GM20000 (cell line): ENCODE data around the gene TMEM163.

Experiments used
- DNase-seq: peaks from one replicate; pipeline ENCODE4 v3.0.0; 2012; ENCODE audit warnings: low spot score
- TF ChIP-seq, protein P1 (sequence below): IDR thresholded peaks from 2 replicates; pipeline ENCODE4 v1.5.1; 2012; ENCODE audit warnings: mild to moderate bottlenecking, control low read depth; ENCODE audit errors: extremely low read depth, missing control alignments

The TMEM163 gene

DNA sequence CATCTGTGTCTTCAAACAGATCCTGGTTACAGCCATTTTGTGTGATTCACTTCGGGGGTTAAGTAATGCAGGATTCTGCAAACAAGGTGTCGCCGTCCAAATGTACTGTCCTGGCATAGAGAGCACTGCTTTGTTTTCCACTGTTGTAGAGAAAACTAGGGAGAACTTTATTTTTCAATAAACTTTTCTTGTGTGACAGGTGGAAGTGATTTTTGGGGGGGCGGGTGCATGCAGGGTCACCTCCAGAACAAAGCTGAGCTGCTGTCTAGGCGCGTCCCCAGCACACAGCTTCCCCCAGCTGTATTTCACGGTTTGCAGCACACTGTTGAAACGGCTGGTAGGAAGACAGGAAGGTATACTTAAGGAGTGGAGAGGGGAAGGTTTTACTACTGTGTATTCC lies 264.4 kb downstream of the TMEM163 start:
- TF ChIP-seq, protein P1, sequence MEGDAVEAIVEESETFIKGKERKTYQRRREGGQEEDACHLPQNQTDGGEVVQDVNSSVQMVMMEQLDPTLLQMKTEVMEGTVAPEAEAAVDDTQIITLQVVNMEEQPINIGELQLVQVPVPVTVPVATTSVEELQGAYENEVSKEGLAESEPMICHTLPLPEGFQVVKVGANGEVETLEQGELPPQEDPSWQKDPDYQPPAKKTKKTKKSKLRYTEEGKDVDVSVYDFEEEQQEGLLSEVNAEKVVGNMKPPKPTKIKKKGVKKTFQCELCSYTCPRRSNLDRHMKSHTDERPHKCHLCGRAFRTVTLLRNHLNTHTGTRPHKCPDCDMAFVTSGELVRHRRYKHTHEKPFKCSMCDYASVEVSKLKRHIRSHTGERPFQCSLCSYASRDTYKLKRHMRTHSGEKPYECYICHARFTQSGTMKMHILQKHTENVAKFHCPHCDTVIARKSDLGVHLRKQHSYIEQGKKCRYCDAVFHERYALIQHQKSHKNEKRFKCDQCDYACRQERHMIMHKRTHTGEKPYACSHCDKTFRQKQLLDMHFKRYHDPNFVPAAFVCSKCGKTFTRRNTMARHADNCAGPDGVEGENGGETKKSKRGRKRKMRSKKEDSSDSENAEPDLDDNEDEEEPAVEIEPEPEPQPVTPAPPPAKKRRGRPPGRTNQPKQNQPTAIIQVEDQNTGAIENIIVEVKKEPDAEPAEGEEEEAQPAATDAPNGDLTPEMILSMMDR: no peak
- no peak for DNase-seq

DNA sequence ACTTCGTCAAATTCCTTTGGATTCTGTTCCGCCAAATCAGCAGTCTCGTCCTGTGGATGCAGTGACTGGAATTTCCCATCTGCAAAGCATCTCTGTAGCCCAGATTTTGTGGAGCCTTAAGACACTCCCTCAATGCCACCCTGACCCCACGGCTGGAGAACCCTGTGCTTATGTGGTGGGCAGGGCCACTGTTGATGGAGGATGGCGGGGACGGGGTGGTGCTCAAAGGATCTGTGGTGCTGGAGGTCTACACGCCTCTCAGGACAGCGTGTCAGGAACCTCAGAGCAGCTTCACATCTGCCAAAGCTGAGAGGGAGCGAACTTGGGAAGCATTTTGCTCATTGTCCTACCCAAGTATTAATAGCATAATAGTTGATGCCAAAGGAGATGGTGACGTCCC lies 264.8 kb downstream of the TMEM163 start:
- DNase-seq: no peak
- TF ChIP-seq, protein P1: no peak

DNA sequence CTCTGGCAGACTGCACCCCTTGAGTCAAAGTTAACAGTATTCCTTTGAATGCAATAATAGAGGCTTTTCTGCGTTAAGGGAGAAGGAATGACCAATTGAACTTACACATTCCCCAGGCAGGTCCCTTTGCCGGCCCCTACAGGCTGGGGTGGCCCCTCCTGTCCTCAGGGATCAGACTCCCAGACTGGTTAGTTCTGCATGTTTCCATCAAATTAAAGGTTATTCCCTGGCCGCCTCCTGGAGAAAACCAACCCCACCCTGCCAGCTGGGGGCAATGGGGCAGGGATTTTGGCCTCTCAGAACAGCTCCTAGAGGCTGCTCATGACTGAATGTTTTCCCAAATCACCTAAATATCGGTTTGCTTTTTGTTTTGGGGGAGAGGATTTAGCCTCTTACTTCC lies 265.3 kb downstream of the TMEM163 start:
- DNase-seq: no peak
- TF ChIP-seq, protein P1: no peak

DNA sequence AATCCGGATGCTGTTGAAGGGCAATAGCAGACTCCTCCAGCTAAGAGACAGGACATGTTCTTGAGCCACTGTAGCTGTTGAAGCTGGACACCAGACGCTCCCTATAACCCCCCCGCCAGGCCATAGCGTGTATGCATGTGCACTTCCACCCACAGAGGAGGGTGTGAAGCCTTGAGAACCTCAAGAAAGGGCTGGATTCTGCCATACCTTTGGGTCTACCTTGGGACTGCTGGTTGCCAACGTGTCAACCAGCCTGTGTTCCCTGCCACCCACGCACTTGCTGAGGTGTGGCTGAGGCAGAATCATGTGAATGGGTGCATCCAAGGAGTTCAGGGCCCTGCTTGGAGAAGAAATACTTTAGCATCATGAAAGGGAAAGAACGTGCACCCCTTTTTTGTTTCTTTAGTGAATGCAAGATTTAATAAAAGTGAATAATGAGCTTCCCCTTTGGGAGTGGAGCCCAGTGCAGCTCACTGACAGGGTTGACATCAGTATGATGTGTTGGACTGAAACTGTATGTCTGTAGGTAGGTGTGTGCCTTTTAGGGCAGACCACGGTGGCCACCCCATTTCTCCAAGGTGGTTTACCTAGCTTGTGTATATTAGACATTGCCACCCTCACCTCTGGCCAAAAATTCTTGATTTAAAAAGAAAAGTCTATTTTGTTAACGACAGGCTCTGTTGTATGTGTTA lies 266.6 kb downstream of the TMEM163 start:
- no peak for DNase-seq
- TF ChIP-seq, protein P1: no peak

DNA sequence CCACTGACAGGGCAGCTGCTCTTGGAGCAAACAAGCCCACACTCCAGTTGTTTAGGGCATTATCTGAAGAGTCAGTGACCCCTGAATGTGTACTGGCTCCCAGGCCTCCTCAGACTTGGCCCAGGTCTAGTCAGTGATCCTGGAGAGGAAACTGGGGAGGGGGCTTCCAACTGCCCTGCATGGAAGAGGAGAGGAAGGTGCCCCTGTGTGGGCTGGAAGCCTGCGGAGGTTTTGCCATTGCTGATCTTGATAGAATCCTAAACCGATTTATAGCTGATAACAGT lies 267.5 kb downstream of the TMEM163 start:
- TF ChIP-seq, protein P1: no peak
- DNase-seq: no peak

DNA sequence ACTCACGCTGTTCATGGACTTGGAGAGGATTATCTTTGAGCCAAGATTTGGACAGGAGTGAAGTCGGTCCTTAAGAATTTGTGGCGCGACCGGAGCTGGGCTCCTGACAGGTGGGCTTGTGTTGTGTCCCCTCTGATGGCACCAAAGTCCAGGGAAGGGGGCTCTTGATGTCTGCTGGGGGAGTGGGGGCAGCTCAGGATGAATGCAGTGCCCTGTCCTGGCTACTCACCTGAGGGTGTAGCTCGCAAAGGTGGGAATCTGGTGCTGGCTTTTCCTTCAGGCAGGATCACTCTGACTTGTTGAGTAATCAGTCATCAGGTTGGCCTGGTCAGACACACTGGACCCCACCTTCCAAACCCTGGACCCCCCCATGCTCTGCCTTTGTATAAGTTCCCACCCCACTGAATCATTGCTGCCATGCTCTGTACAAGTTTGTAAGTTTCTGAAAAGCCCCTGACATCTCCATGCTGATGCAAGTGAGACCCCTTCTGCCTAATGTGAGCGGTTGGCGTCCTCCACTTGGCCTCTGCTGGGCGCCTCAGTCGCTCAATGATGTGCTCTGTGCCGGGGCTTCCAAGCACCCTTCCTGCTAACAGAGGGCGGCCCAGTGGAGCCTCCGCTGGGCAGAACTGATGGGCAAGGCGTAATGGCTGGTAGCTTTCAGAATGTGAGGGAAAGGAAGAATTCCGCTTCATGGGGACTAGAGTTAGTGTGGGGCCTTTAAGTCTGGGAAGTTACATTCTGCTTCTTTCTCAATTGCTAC lies 268.9 kb downstream of the TMEM163 start:
- TF ChIP-seq, protein P1: no peak
- DNase-seq: no peak

DNA sequence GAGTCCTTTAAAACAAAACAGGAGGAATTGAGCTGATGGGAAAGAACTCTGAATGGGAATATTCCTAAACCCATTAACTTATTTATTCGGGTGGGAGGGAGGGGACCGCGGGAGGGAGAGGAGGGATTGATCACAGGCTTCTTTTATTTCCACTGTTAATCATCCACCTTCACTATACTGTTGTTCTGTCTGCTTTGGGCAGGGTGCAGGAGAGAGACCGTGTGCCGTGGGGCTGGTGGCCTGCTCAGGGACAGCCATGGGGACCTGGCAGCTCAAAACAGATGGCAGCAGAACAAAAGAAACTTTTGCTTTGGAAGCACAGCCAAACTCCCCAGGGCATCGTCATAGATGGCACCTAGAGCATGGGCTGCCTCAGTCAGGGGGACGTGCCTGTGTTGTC lies 269.6 kb downstream of the TMEM163 start:
- no peak for DNase-seq
- TF ChIP-seq, protein P1: no peak
